Nephron (organoid): ENCODE data around the gene TMUB2.

Experiments
- H3K27ac Mint-ChIP-seq, 3 experiments: 2 replicates each; pipeline ENCODE4 v1.8.0; 2020; ENCODE audit warnings: mixed read lengths in 3 of 3, mild to moderate bottlenecking in 2 of 3, moderate library complexity in 1 of 3
- H3K27me3 Mint-ChIP-seq: 2 replicates; pipeline ENCODE4 v1.8.0; 2021; ENCODE audit warnings: low read depth, mild to moderate bottlenecking, moderate library complexity, mixed read lengths
- H3K36me3 Mint-ChIP-seq: 2 replicates; pipeline ENCODE4 v1.8.0; 2020; ENCODE audit warnings: low read depth, mixed read lengths
- H3K4me1 Mint-ChIP-seq: 2 replicates; pipeline ENCODE4 v1.8.0; 2020; ENCODE audit warnings: mixed read lengths
- H3K4me3 Mint-ChIP-seq, 3 experiments: 2 replicates each; pipeline ENCODE4 v1.8.0; 2020; ENCODE audit warnings: mild to moderate bottlenecking in 3 of 3, mixed read lengths in 3 of 3, moderate library complexity in 2 of 3
- H3K9me3 Mint-ChIP-seq: 2 replicates; pipeline ENCODE4 v1.8.0; 2020; ENCODE audit warnings: mixed read lengths
- CTCF ChIP-seq, 3 experiments: fragments of 200-600 bp; sonication (generic); IDR thresholded peaks; one replicate each; pipeline ENCODE4 v1.5.0; 2021; ENCODE audit warnings: antibody characterized with exemption in 3 of 3; ENCODE audit not compliant: unreplicated experiment in 3 of 3

Gene TMUB2

GRCh38 chr17:44191941-44192496 is 5.2 kb downstream of the TMUB2 start:
- peaks cover 44% of the 10 kb centered on the region for H3K36me3 Mint-ChIP-seq
- H3K9me3 Mint-ChIP-seq: no peaks in the 10 kb centered on the region
- TF ChIP-seq CTCF (IDR thresholded peaks at IDR 0.05; ENCODE audit: unreplicated experiment in 3 of 3): no peak
- no peak overlapping the region for H3K4me3 Mint-ChIP-seq
- peak overlapping the region; percentile 61 to 93 (median 90) for H3K27ac Mint-ChIP-seq
- peaks cover 33% of the 10 kb centered on the region for H3K4me1 Mint-ChIP-seq
- no peaks in the 10 kb centered on the region for H3K27me3 Mint-ChIP-seq

- H3K9me3 Mint-ChIP-seq: no peaks in the 10 kb centered on the region
- H3K27ac Mint-ChIP-seq: peak overlapping the region in 2 of 3 experiments; percentile 23 to 93
- H3K27me3 Mint-ChIP-seq: no peaks in the 10 kb centered on the region
- TF ChIP-seq CTCF (IDR thresholded peaks at IDR 0.05; ENCODE audit: unreplicated experiment in 3 of 3): no peak
- H3K4me1 Mint-ChIP-seq: peaks cover 35% of the 10 kb centered on the region
- peaks cover 51% of the 10 kb centered on the region for H3K36me3 Mint-ChIP-seq
- H3K4me3 Mint-ChIP-seq: no peak overlapping the region
Measured at GRCh38 chr17:44192750-44193149, 6.0 kb downstream of the TMUB2 start.

- Mint-ChIP-seq H3K9me3 (no peaks in the 10 kb centered on the region), H3K27me3 (no peaks in the 10 kb centered on the region), H3K36me3 (peaks cover 55% of the 10 kb centered on the region), H3K4me3 (no peak overlapping the region), H3K27ac (peak overlapping the region in 2 of 3 experiments; percentile 23 to 53), H3K4me1 (peaks cover 35% of the 10 kb centered on the region)
- TF ChIP-seq CTCF (IDR thresholded peaks at IDR 0.05; ENCODE audit: unreplicated experiment in 3 of 3): no peak
Measured at GRCh38 chr17:44193326-44194084, 6.7 kb downstream of the TMUB2 start.

GRCh38 chr17:44197107-44197506 is 10.3 kb downstream of the TMUB2 start:
- no peaks in the 10 kb centered on the region for H3K9me3 Mint-ChIP-seq
- peaks cover 36% of the 10 kb centered on the region for H3K36me3 Mint-ChIP-seq
- no peak for TF ChIP-seq CTCF (IDR thresholded peaks at IDR 0.05; ENCODE audit: unreplicated experiment in 3 of 3)
- H3K4me3 Mint-ChIP-seq: peak overlapping the region; percentile 62 to 89 (median 84)
- peak overlapping the region in 2 of 3 experiments; percentile 20 to 98 for H3K27ac Mint-ChIP-seq
- H3K27me3 Mint-ChIP-seq: no peaks in the 10 kb centered on the region
- H3K4me1 Mint-ChIP-seq: peaks cover 21% of the 10 kb centered on the region

GRCh38 chr17:44197980-44198720 is 11.4 kb downstream of the TMUB2 start:
- H3K4me1 Mint-ChIP-seq: peaks cover 28% of the 10 kb centered on the region
- peak overlapping the region; percentile 84 to 91 (median 89) for H3K4me3 Mint-ChIP-seq
- no peaks in the 10 kb centered on the region for H3K9me3 Mint-ChIP-seq
- peaks cover 36% of the 10 kb centered on the region for H3K36me3 Mint-ChIP-seq
- H3K27ac Mint-ChIP-seq: peak overlapping the region; percentile 93 to 98 (median 97)
- no peak for TF ChIP-seq CTCF (IDR thresholded peaks at IDR 0.05; ENCODE audit: unreplicated experiment in 3 of 3)
- no peaks in the 10 kb centered on the region for H3K27me3 Mint-ChIP-seq
